NB4 (cell line): Measurements from ENCODE around the gene PNMA1.

ENCODE experiments used
- POLR2A ChIP-seq: IDR thresholded peaks from 2 replicates; pipeline ENCODE4 v1.6.1; 2011; ENCODE audit warnings: mild to moderate bottlenecking; ENCODE audit not compliant: insufficient read length; ENCODE audit errors: extremely low read depth
- TF ChIP-seq, protein P1 (sequence below): IDR thresholded peaks from 2 replicates; pipeline ENCODE4 v1.6.1; 2011; ENCODE audit warnings: low read depth, low read length
- TF ChIP-seq, protein P2 (sequence below): IDR thresholded peaks from one replicate; pipeline ENCODE4 v1.5.1; 2012; ENCODE audit warnings: low read depth, low read length

DNA sequence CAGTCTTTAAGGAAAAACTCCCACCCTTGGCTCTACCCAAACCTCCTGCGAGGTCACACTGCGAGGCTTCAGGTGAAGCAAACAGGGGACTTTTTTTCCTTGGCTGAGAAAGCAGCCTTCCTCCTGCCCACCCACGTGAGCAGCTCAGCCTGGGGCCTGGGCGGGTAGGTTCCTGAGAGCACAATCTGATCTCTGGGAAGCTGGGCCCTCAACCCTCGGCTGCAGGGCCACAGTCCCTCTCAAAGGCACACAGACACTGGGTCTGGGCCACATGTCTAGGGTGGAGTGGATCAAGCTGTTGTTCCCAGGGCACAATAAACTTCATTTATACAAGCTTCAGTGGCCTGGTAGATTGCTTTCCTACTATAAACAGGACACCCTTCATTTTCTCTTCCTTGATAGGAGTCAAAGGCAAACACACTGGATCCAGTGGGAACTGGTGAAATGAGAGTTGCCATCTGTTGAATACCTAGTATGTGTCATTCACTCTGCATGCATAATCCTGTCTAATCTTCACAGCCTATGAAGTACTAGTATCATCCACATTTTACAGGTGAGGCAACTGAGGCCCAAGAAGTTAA lies 41.3 kb upstream of the PNMA1 start:
- TF ChIP-seq, protein P1, sequence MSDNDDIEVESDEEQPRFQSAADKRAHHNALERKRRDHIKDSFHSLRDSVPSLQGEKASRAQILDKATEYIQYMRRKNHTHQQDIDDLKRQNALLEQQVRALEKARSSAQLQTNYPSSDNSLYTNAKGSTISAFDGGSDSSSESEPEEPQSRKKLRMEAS = no peak
- TF ChIP-seq, protein P2, sequence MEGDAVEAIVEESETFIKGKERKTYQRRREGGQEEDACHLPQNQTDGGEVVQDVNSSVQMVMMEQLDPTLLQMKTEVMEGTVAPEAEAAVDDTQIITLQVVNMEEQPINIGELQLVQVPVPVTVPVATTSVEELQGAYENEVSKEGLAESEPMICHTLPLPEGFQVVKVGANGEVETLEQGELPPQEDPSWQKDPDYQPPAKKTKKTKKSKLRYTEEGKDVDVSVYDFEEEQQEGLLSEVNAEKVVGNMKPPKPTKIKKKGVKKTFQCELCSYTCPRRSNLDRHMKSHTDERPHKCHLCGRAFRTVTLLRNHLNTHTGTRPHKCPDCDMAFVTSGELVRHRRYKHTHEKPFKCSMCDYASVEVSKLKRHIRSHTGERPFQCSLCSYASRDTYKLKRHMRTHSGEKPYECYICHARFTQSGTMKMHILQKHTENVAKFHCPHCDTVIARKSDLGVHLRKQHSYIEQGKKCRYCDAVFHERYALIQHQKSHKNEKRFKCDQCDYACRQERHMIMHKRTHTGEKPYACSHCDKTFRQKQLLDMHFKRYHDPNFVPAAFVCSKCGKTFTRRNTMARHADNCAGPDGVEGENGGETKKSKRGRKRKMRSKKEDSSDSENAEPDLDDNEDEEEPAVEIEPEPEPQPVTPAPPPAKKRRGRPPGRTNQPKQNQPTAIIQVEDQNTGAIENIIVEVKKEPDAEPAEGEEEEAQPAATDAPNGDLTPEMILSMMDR = no peak
- no peak for TF ChIP-seq POLR2A
